PFSK-1 (cell line): ENCODE results near the gene MBTPS1.

ENCODE experiments used
- FOXP2 ChIP-seq: optimal IDR thresholded peaks from 2 replicates; pipeline ENCODE3; 2011; ENCODE audit warnings: borderline replicate concordance, control low read depth, inconsistent platforms; ENCODE audit not compliant: insufficient read depth; ENCODE audit errors: extremely low read length, extremely low read depth
- POLR2AphosphoS5 ChIP-seq: IDR thresholded peaks from 2 replicates; pipeline ENCODE4 v1.6.1; 2012; ENCODE audit warnings: low read depth, mild to moderate bottlenecking, control low read depth, low read length, moderate library complexity
- REST ChIP-seq, 2 experiments: IDR thresholded peaks; 2 replicates each; pipeline versions ENCODE4 v1.6.1 to v1.8.0; 2011 to 2012; ENCODE audit warnings: low read depth in 2 of 2, low read length in 2 of 2, control low read depth in 1 of 2, inconsistent platforms in 1 of 2, mild to moderate bottlenecking in 1 of 2, moderate library complexity in 1 of 2; ENCODE audit not compliant: insufficient read depth in 1 of 2
- SIN3A ChIP-seq: IDR thresholded peaks from 2 replicates; pipeline ENCODE4 v1.6.1; 2012; ENCODE audit warnings: mild to moderate bottlenecking, low read length, moderate library complexity, borderline replicate concordance; ENCODE audit not compliant: insufficient read depth
- TAF1 ChIP-seq: IDR thresholded peaks from 2 replicates; pipeline ENCODE4 v1.6.1; 2012; ENCODE audit warnings: low read length, control low read depth, borderline replicate concordance; ENCODE audit not compliant: insufficient read depth

Gene MBTPS1

GRCh38 chr16:84087466-84088151 is 29.1 kb downstream of the MBTPS1 start:
- TF ChIP-seq TAF1 (no peak), SIN3A (no peak), POLR2AphosphoS5 (no peak), REST (IDR thresholded peaks at IDR 0.05; ENCODE audit: insufficient read depth in 1 of 2, low read depth in 2 of 2, low read length in 2 of 2) (no peak), FOXP2 (no peak)

- TF ChIP-seq TAF1, result no peak
These were observed 29.7 kb downstream of the MBTPS1 start for GRCh38 chr16:84087001-84087400.

- TF ChIP-seq SIN3A, result no peak
- no peak for TF ChIP-seq FOXP2
- TF ChIP-seq TAF1, result no peak
- TF ChIP-seq REST (IDR thresholded peaks at IDR 0.05; ENCODE audit: insufficient read depth in 1 of 2, low read depth in 2 of 2, low read length in 2 of 2), result no peak
- TF ChIP-seq POLR2AphosphoS5, result no peak
These were observed 30.4 kb downstream of the MBTPS1 start for GRCh38 chr16:84086341-84086740.

- TF ChIP-seq FOXP2 (no peak), POLR2AphosphoS5 (no peak), REST (IDR thresholded peaks at IDR 0.05; ENCODE audit: insufficient read depth in 1 of 2, low read depth in 2 of 2, low read length in 2 of 2) (no peak), SIN3A (no peak), TAF1 (no peak)
These were observed 31.0 kb downstream of the MBTPS1 start for GRCh38 chr16:84085773-84086172.

- TF ChIP-seq TAF1, result no peak
- TF ChIP-seq POLR2AphosphoS5, result no peak
- no peak for TF ChIP-seq REST (IDR thresholded peaks at IDR 0.05; ENCODE audit: insufficient read depth in 1 of 2, low read depth in 2 of 2, low read length in 2 of 2)
- TF ChIP-seq FOXP2, result no peak
- no peak for TF ChIP-seq SIN3A
These were observed 31.5 kb downstream of the MBTPS1 start for GRCh38 chr16:84085271-84085667.
